ENCODE measurements around the gene MYOZ1.

The MYOZ1 gene

DNA sequence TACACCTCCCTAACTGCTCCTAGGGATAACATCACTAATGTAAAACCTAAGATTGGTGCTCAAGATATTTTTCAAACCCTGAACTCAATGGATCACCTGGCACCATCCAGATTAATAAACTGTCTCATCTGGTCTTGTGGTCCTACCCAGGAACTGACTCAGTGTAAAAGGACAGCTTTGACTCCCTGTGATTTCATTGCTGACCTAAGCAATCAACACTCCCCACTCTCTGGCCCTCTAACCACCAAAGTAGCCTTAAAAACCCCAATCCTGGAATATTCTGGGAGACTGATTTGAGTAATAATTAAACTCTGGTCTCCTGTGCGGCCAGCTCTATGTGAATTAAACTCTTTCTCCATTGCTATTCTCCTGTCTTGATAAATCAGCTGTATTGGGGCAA, 43.9 kb downstream of the MYOZ1 start:
- Histone ChIP-seq H3K4me3 (ENCODE audit: low read length) (no peak overlapping the region), H3K9me3 (ENCODE audit: control insufficient read depth, insufficient read depth, low read length) (no peaks in the 10 kb centered on the region), H3K27me3 (ENCODE audit: control insufficient read depth, insufficient read depth, low read length) (no peaks in the 10 kb centered on the region), H3K27ac (ENCODE audit: low read length) (no peak overlapping the region), H3K36me3 (ENCODE audit: control insufficient read depth, insufficient read depth, low read length) (no peaks in the 10 kb centered on the region), H3K4me1 (ENCODE audit: control insufficient read depth, insufficient read depth, low read length) (peaks cover 4% of the 10 kb centered on the region; the same call in 1 of the 2 replicates)
- no CpG with 5 or more reads among the region's 1 CpG for WGBS (ENCODE audit: insufficient coverage, insufficient read length)
- DNase-seq (ENCODE audit: low read depth, low spot score), result no peak

GRCh38 chr10:73593812-73594211, 47.5 kb downstream of the MYOZ1 start:
- no peak overlapping the region for H3K4me3 ChIP-seq (ENCODE audit: low read length)
- no peaks in the 10 kb centered on the region for H3K4me1 ChIP-seq (ENCODE audit: control insufficient read depth, insufficient read depth, low read length)
- no peak overlapping the region for H3K27ac ChIP-seq (ENCODE audit: low read length)
- DNase-seq (ENCODE audit: low read depth, low spot score), result no peak
- H3K9me3 ChIP-seq (ENCODE audit: control insufficient read depth, insufficient read depth, low read length), result no peaks in the 10 kb centered on the region
- no CpG with 5 or more reads among the region's 5 CpGs for WGBS (ENCODE audit: insufficient coverage, insufficient read length)
- no peaks in the 10 kb centered on the region for H3K36me3 ChIP-seq (ENCODE audit: control insufficient read depth, insufficient read depth, low read length)
- H3K27me3 ChIP-seq (ENCODE audit: control insufficient read depth, insufficient read depth, low read length), result no peaks in the 10 kb centered on the region

GRCh38 chr10:73593110-73593509, 48.2 kb downstream of the MYOZ1 start:
- no peak for DNase-seq (ENCODE audit: low read depth, low spot score)
- Histone ChIP-seq H3K27ac (ENCODE audit: low read length) (no peak overlapping the region), H3K9me3 (ENCODE audit: control insufficient read depth, insufficient read depth, low read length) (no peaks in the 10 kb centered on the region), H3K4me3 (ENCODE audit: low read length) (no peak overlapping the region), H3K36me3 (ENCODE audit: control insufficient read depth, insufficient read depth, low read length) (no peaks in the 10 kb centered on the region), H3K27me3 (ENCODE audit: control insufficient read depth, insufficient read depth, low read length) (no peaks in the 10 kb centered on the region), H3K4me1 (ENCODE audit: control insufficient read depth, insufficient read depth, low read length) (no peaks in the 10 kb centered on the region)
- WGBS (ENCODE audit: insufficient coverage, insufficient read length), result 100% methylated on average over 1 of the region's 4 CpGs

GRCh38 chr10:73591935-73592699, 49.2 kb downstream of the MYOZ1 start:
- 100% methylated on average over 1 of the region's 3 CpGs for WGBS (ENCODE audit: insufficient coverage, insufficient read length)
- H3K36me3 ChIP-seq (ENCODE audit: control insufficient read depth, insufficient read depth, low read length), result no peaks in the 10 kb centered on the region
- no peak for DNase-seq (ENCODE audit: low read depth, low spot score)
- H3K27me3 ChIP-seq (ENCODE audit: control insufficient read depth, insufficient read depth, low read length), result no peaks in the 10 kb centered on the region
- H3K9me3 ChIP-seq (ENCODE audit: control insufficient read depth, insufficient read depth, low read length), result no peaks in the 10 kb centered on the region
- no peak overlapping the region for H3K4me3 ChIP-seq (ENCODE audit: low read length)
- H3K27ac ChIP-seq (ENCODE audit: low read length), result no peak overlapping the region
- no peaks in the 10 kb centered on the region for H3K4me1 ChIP-seq (ENCODE audit: control insufficient read depth, insufficient read depth, low read length)

- no peak for DNase-seq (ENCODE audit: low read depth, low spot score)
- no CpG with 5 or more reads among the region's 6 CpGs for WGBS (ENCODE audit: insufficient coverage, insufficient read length)
- no peak within 1 kb of the TSS for H3K4me3 ChIP-seq (ENCODE audit: low read length)
Measured at GRCh38 chr10:73590881-73591799, 50.1 kb downstream of the MYOZ1 start, which contains the start of gene USP54. Gene USP54 (minus strand): TSS chr10:73591342. CDS start chr10:73575658, 15,684 bp downstream.

DNA sequence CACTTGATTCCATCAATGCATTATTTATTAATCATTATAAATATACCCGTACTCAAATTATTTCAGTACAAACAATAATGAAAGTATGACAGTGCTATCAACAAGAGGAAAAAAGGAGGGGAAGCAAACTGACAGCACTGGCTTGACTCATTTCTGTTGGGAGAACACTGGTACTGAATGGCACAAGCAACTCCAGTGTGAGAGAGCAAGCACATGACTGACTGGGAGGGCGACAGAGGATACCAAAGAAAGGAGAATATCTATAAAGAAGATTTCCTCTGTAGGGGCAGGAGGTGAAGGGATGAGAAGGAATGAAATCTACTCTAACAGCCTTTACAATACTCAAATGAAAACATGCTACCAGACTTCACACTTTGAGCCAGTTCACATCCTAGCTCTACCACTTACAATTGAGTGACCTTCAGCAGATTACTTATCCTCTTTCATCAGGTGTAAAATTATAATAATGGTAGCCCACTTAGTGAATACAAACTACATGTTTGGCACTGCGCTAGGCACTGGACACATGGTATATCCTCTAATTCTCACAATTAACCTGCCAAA, 51.6 kb downstream of the MYOZ1 start:
- no peaks in the 10 kb centered on the region for H3K4me1 ChIP-seq (ENCODE audit: control insufficient read depth, insufficient read depth, low read length)
- WGBS (ENCODE audit: insufficient coverage, insufficient read length), result 100% methylated on average over 1 of the region's 3 CpGs
- no peak for DNase-seq (ENCODE audit: low read depth, low spot score)
- H3K36me3 ChIP-seq (ENCODE audit: control insufficient read depth, insufficient read depth, low read length), result no peaks in the 10 kb centered on the region
- no peak overlapping the region for H3K4me3 ChIP-seq (ENCODE audit: low read length)
- H3K27me3 ChIP-seq (ENCODE audit: control insufficient read depth, insufficient read depth, low read length), result no peaks in the 10 kb centered on the region
- no peak overlapping the region for H3K27ac ChIP-seq (ENCODE audit: low read length)
- no peaks in the 10 kb centered on the region for H3K9me3 ChIP-seq (ENCODE audit: control insufficient read depth, insufficient read depth, low read length)

More at GRCh38 chr10:73590881-73591799, 50.1 kb downstream of the MYOZ1 start, which contains the start of gene USP54:
- Histone ChIP-seq H3K36me3 (ENCODE audit: control insufficient read depth, insufficient read depth, low read length) (no peaks in the 10 kb centered on the region), H3K27ac (ENCODE audit: low read length) (no peak within 1 kb of the TSS), H3K27me3 (ENCODE audit: control insufficient read depth, insufficient read depth, low read length) (no peaks in the 10 kb centered on the region), H3K9me3 (ENCODE audit: control insufficient read depth, insufficient read depth, low read length) (no peaks in the 10 kb centered on the region), H3K4me1 (ENCODE audit: control insufficient read depth, insufficient read depth, low read length) (no peaks in the 10 kb centered on the region)

DNA sequence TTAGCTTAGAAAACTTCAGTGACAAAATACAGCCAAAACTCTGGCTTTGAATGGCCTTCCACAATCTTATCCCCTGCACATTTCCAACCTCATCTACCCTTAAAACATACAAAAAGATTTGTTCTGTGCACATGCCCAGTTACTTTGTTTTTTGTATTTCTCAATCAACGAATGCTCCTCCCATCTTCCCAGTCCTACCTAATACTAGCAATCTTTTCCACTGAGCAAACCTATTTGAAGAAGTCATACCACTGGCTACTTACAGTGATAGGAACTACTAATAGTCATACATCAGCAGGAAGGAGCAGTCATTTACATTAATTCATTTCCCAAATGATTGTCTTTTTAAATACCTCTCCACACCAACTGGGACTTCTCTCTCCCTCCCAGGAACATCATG, 52.6 kb downstream of the MYOZ1 start:
- no peak overlapping the region for H3K4me3 ChIP-seq (ENCODE audit: low read length)
- DNase-seq (ENCODE audit: low read depth, low spot score), result no peak
- H3K27me3 ChIP-seq (ENCODE audit: control insufficient read depth, insufficient read depth, low read length), result no peaks in the 10 kb centered on the region
- H3K4me1 ChIP-seq (ENCODE audit: control insufficient read depth, insufficient read depth, low read length), result no peaks in the 10 kb centered on the region
- H3K27ac ChIP-seq (ENCODE audit: low read length), result no peak overlapping the region
- WGBS (ENCODE audit: insufficient coverage, insufficient read length), result no CpG with 5 or more reads among the region's 1 CpG
- no peaks in the 10 kb centered on the region for H3K9me3 ChIP-seq (ENCODE audit: control insufficient read depth, insufficient read depth, low read length)
- H3K36me3 ChIP-seq (ENCODE audit: control insufficient read depth, insufficient read depth, low read length), result no peaks in the 10 kb centered on the region

DNA sequence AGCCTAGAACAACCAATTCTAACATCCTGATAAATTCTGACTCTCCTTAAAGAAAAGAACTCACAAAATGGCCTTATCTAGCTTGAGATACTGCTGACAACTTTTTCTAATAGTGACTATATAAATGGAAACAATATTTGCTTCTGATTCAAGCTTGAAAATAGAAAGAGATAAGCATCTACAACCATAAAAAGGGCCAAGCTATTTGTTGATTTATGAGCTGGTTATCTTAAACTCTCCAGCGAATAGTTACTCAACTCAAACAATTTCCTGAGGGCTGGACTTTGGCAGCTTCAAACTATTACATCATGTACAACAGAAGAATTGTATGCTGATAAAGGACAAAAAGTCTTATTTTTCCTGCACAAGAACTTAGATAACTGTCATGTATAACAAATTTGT, 54.7 kb downstream of the MYOZ1 start:
- no peak for DNase-seq (ENCODE audit: low read depth, low spot score)
- H3K4me1 ChIP-seq (ENCODE audit: control insufficient read depth, insufficient read depth, low read length), result no peaks in the 10 kb centered on the region; the same call in 1 of the 2 replicates

GRCh38 chr10:73585327-73585726, 55.9 kb downstream of the MYOZ1 start:
- no peak overlapping the region for H3K27ac ChIP-seq (ENCODE audit: low read length)
- H3K27me3 ChIP-seq (ENCODE audit: control insufficient read depth, insufficient read depth, low read length), result no peaks in the 10 kb centered on the region
- H3K36me3 ChIP-seq (ENCODE audit: control insufficient read depth, insufficient read depth, low read length), result no peaks in the 10 kb centered on the region; the same call in 1 of the 2 replicates
- H3K9me3 ChIP-seq (ENCODE audit: control insufficient read depth, insufficient read depth, low read length), result no peaks in the 10 kb centered on the region
- no peak for DNase-seq (ENCODE audit: low read depth, low spot score)
- no CpG with 5 or more reads among the region's 3 CpGs for WGBS (ENCODE audit: insufficient coverage, insufficient read length)
- no peak overlapping the region for H3K4me3 ChIP-seq (ENCODE audit: low read length)
- H3K4me1 ChIP-seq (ENCODE audit: control insufficient read depth, insufficient read depth, low read length), result no peaks in the 10 kb centered on the region; the same call in 1 of the 2 replicates

More for the DNA sequence above, 54.7 kb downstream of the MYOZ1 start:
- Histone ChIP-seq H3K4me3 (ENCODE audit: low read length) (no peak overlapping the region), H3K27ac (ENCODE audit: low read length) (no peak overlapping the region), H3K36me3 (ENCODE audit: control insufficient read depth, insufficient read depth, low read length) (no peaks in the 10 kb centered on the region), H3K27me3 (ENCODE audit: control insufficient read depth, insufficient read depth, low read length) (no peaks in the 10 kb centered on the region), H3K9me3 (ENCODE audit: control insufficient read depth, insufficient read depth, low read length) (no peaks in the 10 kb centered on the region)
- no CpG with 5 or more reads among the region's 1 CpG for WGBS (ENCODE audit: insufficient coverage, insufficient read length)

DNA sequence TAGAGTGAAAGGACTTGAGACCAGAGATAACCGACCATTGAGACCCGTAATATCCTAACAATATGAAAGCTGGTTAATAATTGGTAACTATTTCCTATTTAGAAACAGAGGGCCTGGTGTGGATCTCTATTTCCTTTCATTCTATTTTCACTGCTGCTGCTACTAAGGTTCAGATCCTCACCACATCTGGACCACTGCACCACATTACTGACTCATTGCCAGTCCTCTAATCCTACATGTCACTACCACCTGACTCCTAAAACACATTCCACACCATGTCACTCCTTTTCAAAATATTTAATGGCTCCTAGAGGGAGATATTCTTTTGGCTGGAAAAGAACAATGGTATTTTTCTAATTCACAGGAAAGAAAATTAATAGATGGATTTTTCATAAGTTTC, 56.5 kb downstream of the MYOZ1 start:
- no peak overlapping the region for H3K27ac ChIP-seq (ENCODE audit: low read length)
- DNase-seq (ENCODE audit: low read depth, low spot score), result no peak
- H3K4me1 ChIP-seq (ENCODE audit: control insufficient read depth, insufficient read depth, low read length), result no peaks in the 10 kb centered on the region; the same call in 1 of the 2 replicates
- H3K36me3 ChIP-seq (ENCODE audit: control insufficient read depth, insufficient read depth, low read length), result no peaks in the 10 kb centered on the region; the same call in 1 of the 2 replicates
- H3K9me3 ChIP-seq (ENCODE audit: control insufficient read depth, insufficient read depth, low read length), result no peaks in the 10 kb centered on the region
- WGBS (ENCODE audit: insufficient coverage, insufficient read length), result no CpG with 5 or more reads among the region's 2 CpGs
- H3K27me3 ChIP-seq (ENCODE audit: control insufficient read depth, insufficient read depth, low read length), result no peaks in the 10 kb centered on the region
- H3K4me3 ChIP-seq (ENCODE audit: low read length), result no peak overlapping the region

Measured in iPS DF 6.9 (cell line).